Ascending aorta (tissue), 2 donors: ENCODE data around the gene CFAP43. TPM values are rescaled to one million over a fixed set of nuclear protein-coding genes. Genes with fewer than 3 reads are reported as not detected.

ENCODE experiments used
- DNase-seq, 2 donors: peaks; one replicate each; pipeline ENCODE4 v3.0.0-alpha.2; 2019; ENCODE audit warnings: low spot score in 2 of 2
- H3K27ac ChIP-seq, 2 donors: fragments of 200-600 bp; sonication (generic); one replicate each; pipeline ENCODE4 v1.5.1; 2016 to 2017; ENCODE audit warnings: mild to moderate bottlenecking in 1 of 2
- H3K27me3 ChIP-seq: fragments of 200-600 bp; sonication (generic); one replicate; pipeline ENCODE4 v1.5.1; 2017
- H3K36me3 ChIP-seq, 2 donors: fragments of 200-600 bp; sonication (generic); one replicate each; pipeline ENCODE4 v1.5.1; 2016
- H3K4me1 ChIP-seq, 2 donors: fragments of 200-600 bp; sonication (generic); one replicate each; pipeline ENCODE4 v1.5.1; 2016 to 2017; ENCODE audit warnings: mild to moderate bottlenecking in 1 of 2
- H3K4me3 ChIP-seq, 2 donors: fragments of 200-600 bp; sonication (generic); one replicate each; pipeline ENCODE4 v1.5.1; 2016 to 2017; ENCODE audit warnings: mild to moderate bottlenecking in 1 of 2
- H3K9me3 ChIP-seq, 2 donors: fragments of 200-600 bp; sonication (generic); one replicate each; pipeline ENCODE4 v1.5.1; 2016
- CTCF ChIP-seq, 3 experiments: fragments of 200-600 bp in 2 of 3; fragments of 450-650 bp in 1 of 3; sonication (generic) in 2 of 3; IDR thresholded peaks; one replicate each; pipeline ENCODE4 v1.5.1; 2016 to 2019; ENCODE audit warnings: antibody characterized with exemption in 3 of 3, mild to moderate bottlenecking in 1 of 3, moderate library complexity in 1 of 3
- intact Hi-C: fragments of 100-400 bp; cut with DNase I; formaldehyde crosslinking; loops from one replicate; pipeline ENCODE4 v1.15.1; 2023
- total RNA-seq: library from RNA; depleted of rRNA; stranded (reverse); fragments of >200 nt; gene quantifications from one replicate; pipeline ENCODE4 v1.1.0, GENCODE V29; 2016

CFAP43 gene
- total RNA-seq, 1 donor from 2014 or later: 0.96 TPM

GRCh38 chr10:104151737-104152136 is 80.4 kb downstream of the CFAP43 start:
- no peaks in the 10 kb centered on the region for H3K36me3 ChIP-seq

GRCh38 chr10:104150139-104150538 is 82.0 kb downstream of the CFAP43 start:
- no peak for TF ChIP-seq CTCF (IDR thresholded peaks at IDR 0.05)
- Histone ChIP-seq H3K27ac (no peak overlapping the region), H3K27me3 (no peaks in the 10 kb centered on the region), H3K4me3 (no peak overlapping the region), H3K4me1 (no peaks in the 10 kb centered on the region), H3K36me3 (no peaks in the 10 kb centered on the region), H3K9me3 (peaks cover 0 to 8% of the 10 kb centered on the region in 2 donors)
- intact Hi-C loops: no loop called here
- DNase-seq: no peak

More at GRCh38 chr10:104151737-104152136, 80.4 kb downstream of the CFAP43 start:
- DNase-seq: no peak
- no peak for TF ChIP-seq CTCF (IDR thresholded peaks at IDR 0.05)
- Histone ChIP-seq H3K27me3 (no peaks in the 10 kb centered on the region), H3K9me3 (peaks cover 0 to 8% of the 10 kb centered on the region in 2 donors), H3K27ac (no peak overlapping the region), H3K4me1 (no peaks in the 10 kb centered on the region), H3K4me3 (no peak overlapping the region)
- intact Hi-C loops: no loop called here

- no peak overlapping the region for H3K4me3 ChIP-seq
- TF ChIP-seq CTCF (IDR thresholded peaks at IDR 0.05): no peak
- H3K27ac ChIP-seq: no peak overlapping the region
- no peaks in the 10 kb centered on the region for H3K36me3 ChIP-seq
- intact Hi-C loops: no loop called here
- H3K4me1 ChIP-seq: no peaks in the 10 kb centered on the region
- no peaks in the 10 kb centered on the region for H3K9me3 ChIP-seq
- DNase-seq: no peak
- no peaks in the 10 kb centered on the region for H3K27me3 ChIP-seq
Measured at GRCh38 chr10:104146882-104147281, 85.3 kb downstream of the CFAP43 start.

- intact Hi-C loops: no loop called here
- no peak for DNase-seq
- Histone ChIP-seq H3K36me3 (no peaks in the 10 kb centered on the region), H3K4me1 (no peaks in the 10 kb centered on the region), H3K9me3 (no peaks in the 10 kb centered on the region), H3K27ac (no peak overlapping the region), H3K27me3 (no peaks in the 10 kb centered on the region), H3K4me3 (no peak overlapping the region)
- TF ChIP-seq CTCF (IDR thresholded peaks at IDR 0.05): no peak
Measured at GRCh38 chr10:104144931-104145330, 87.2 kb downstream of the CFAP43 start.

- Histone ChIP-seq H3K27ac (no peak overlapping the region), H3K9me3 (no peaks in the 10 kb centered on the region), H3K4me1 (no peaks in the 10 kb centered on the region), H3K4me3 (no peak overlapping the region), H3K36me3 (no peaks in the 10 kb centered on the region), H3K27me3 (no peaks in the 10 kb centered on the region)
- intact Hi-C loops: no loop called here
- DNase-seq: no peak
- no peak for TF ChIP-seq CTCF (IDR thresholded peaks at IDR 0.05)
Measured at GRCh38 chr10:104143829-104144228, 88.3 kb downstream of the CFAP43 start.

GRCh38 chr10:104142081-104142480 is 90.1 kb downstream of the CFAP43 start:
- no peak for DNase-seq
- Histone ChIP-seq H3K9me3 (no peaks in the 10 kb centered on the region), H3K4me3 (no peak overlapping the region), H3K27me3 (no peaks in the 10 kb centered on the region), H3K27ac (no peak overlapping the region), H3K4me1 (no peaks in the 10 kb centered on the region), H3K36me3 (no peaks in the 10 kb centered on the region)
- intact Hi-C loops: no loop called here
- TF ChIP-seq CTCF (IDR thresholded peaks at IDR 0.05): no peak
